ENCODE measurements around the gene PRR16.

- TF ChIP-seq CTCF (conservative IDR thresholded peaks at IDR 0.05) (no peak), EZH2 (IDR thresholded peaks at IDR 0.05; ENCODE audit: low read depth) (no peak)
These were observed 29.0 kb upstream of the PRR16 start for GRCh38 chr5:120435129-120435528.
